Naive thymus-derived CD8-positive, alpha-beta T cell (primary cell): Measurements from ENCODE around the gene CD248. TPM values are rescaled to one million over a fixed set of nuclear protein-coding genes. Genes with fewer than 3 reads are reported as not detected.

Experiments used
- ATAC-seq, 2 donors: fragments of 150-1000 bp; cut with Tn5 transposase in 1 of 2; sonication (Bioruptor Pico), chemical (Tn5 transposase) in 1 of 2; 1 replicate in 1 of 2; 2 replicates in 1 of 2; pipeline ENCODE4 v1.10.0; 2021; ENCODE audit warnings: mild to moderate bottlenecking in 2 of 2, moderate library complexity in 2 of 2
- POLR2A ChIA-PET: fragments of 350-600 bp; sonication (Branson Sonifier 250); formaldehyde crosslinking; loops from one replicate; lab custom pipeline; 2021; ENCODE audit warnings: antibody characterized with exemption; lab: Charles Lee
- DNase-seq, 10 donors: peaks; one replicate each; pipeline versions ENCODE4 v3.0.0 to v3.0.0-alpha.2; 2020 to 2022
- H3K27ac Mint-ChIP-seq, 10 donors: one replicate each; pipeline ENCODE4 v1.8.0; 2020 to 2022; ENCODE audit warnings: mild to moderate bottlenecking in 10 of 10, mixed read lengths in 10 of 10, moderate library complexity in 4 of 10, inconsistent platforms in 1 of 10
- H3K27me3 Mint-ChIP-seq, 5 donors: one replicate each; pipeline ENCODE4 v1.8.0; 2021 to 2022; ENCODE audit warnings: mixed read lengths in 5 of 5
- H3K36me3 Mint-ChIP-seq, 3 donors: one replicate each; pipeline ENCODE4 v1.8.0; 2020 to 2022; ENCODE audit warnings: mixed read lengths in 3 of 3, mild to moderate bottlenecking in 2 of 3, inconsistent platforms in 1 of 3
- H3K4me1 Mint-ChIP-seq, 4 donors: one replicate each; pipeline ENCODE4 v1.8.0; 2021 to 2022; ENCODE audit warnings: mixed read lengths in 4 of 4
- H3K4me3 Mint-ChIP-seq, 10 donors: one replicate each; pipeline ENCODE4 v1.8.0; 2020 to 2022; ENCODE audit warnings: mild to moderate bottlenecking in 10 of 10, mixed read lengths in 10 of 10, moderate library complexity in 6 of 10, inconsistent platforms in 1 of 10
- H3K9me3 Mint-ChIP-seq, 9 donors: one replicate each; pipeline ENCODE4 v1.8.0; 2020 to 2022; ENCODE audit warnings: mixed read lengths in 9 of 9, mild to moderate bottlenecking in 3 of 9, inconsistent platforms in 1 of 9, moderate library complexity in 1 of 9
- polyA plus RNA-seq, 3 donors: library from polyadenylated mRNA; unstranded; fragments of 300-500 nt; fragmentation: Illumina TruSeq; gene quantifications; one replicate each; pipeline ENCODE4 v1.2.3, GENCODE V29; 2021
- total RNA-seq, 8 experiments: library from RNA in 2 of 8; stranded (reverse) in 2 of 8; gene quantifications; one replicate each; pipeline ENCODE4 v1.2.3 and lab custom pipeline; 2021 to 2026

CD248 gene
- total and polyA plus RNA-seq, 5 experiments from 2014 or later, result 37.0 to 128 (median 43.8) TPM

- Mint-ChIP-seq H3K4me3 (peak overlapping the region in 1 of 10 donors; percentile 40), H3K4me1 (peaks cover 28 to 53% (median 44%) of the 10 kb centered on the region in 4 donors), H3K27ac (peak overlapping the region in 4 of 10 donors; percentile 3 to 82 (median 65)), H3K27me3 (no peaks in the 10 kb centered on the region), H3K36me3 (peaks cover 4 to 34% (median 5%) of the 10 kb centered on the region in 3 donors), H3K9me3 (no peaks in the 10 kb centered on the region)
- ATAC-seq, result no peak
- POLR2A ChIA-PET, result interaction anchor here (0.8 to 1.8 kb wide), 2 partner anchors 22 to 33 kb away, joined by 5 to 6 read pairs; partner anchors contain the start of genes CD248 and SLC29A2
- no peak for DNase-seq
Measured at GRCh38 chr11:66339162-66339675, 22.4 kb upstream of the CD248 start.

GRCh38 chr11:66338276-66339161 lies 21.7 kb upstream of the CD248 start:
- H3K27ac Mint-ChIP-seq, result peak overlapping the region in 7 of 10 donors; percentile 47 to 94 (median 73)
- peak in 1 of 10 donors; percentile 55 for DNase-seq
- H3K36me3 Mint-ChIP-seq, result peaks cover 4 to 34% (median 5%) of the 10 kb centered on the region in 3 donors

GRCh38 chr11:66337103-66337899 lies 20.5 kb upstream of the CD248 start:
- H3K27me3 Mint-ChIP-seq, result no peaks in the 10 kb centered on the region
- ATAC-seq (no peak), DNase-seq (peak in 1 of 10 donors; percentile 58)
- no peaks in the 10 kb centered on the region for H3K9me3 Mint-ChIP-seq
- POLR2A ChIA-PET, result interaction anchor here (1.6 to 4.8 kb wide), 3 partner anchors 7 to 24 kb away, joined by 8 to 35 read pairs (median 30); partner anchors contain the start of gene BRMS1
- peaks cover 4 to 28% (median 5%) of the 10 kb centered on the region in 3 donors for H3K36me3 Mint-ChIP-seq
- H3K4me3 Mint-ChIP-seq, result peak overlapping the region; percentile 66 to 96 (median 92)
- peaks cover 18 to 36% (median 28%) of the 10 kb centered on the region in 4 donors for H3K4me1 Mint-ChIP-seq
- peak overlapping the region in 9 of 10 donors; percentile 53 to 96 (median 92) for H3K27ac Mint-ChIP-seq

More at GRCh38 chr11:66338276-66339161, 21.7 kb upstream of the CD248 start:
- peak overlapping the region in 2 of 10 donors; percentile 38 to 48 for H3K4me3 Mint-ChIP-seq
- POLR2A ChIA-PET, result interaction anchor here (0.7 to 1.8 kb wide), 4 partner anchors 10 to 34 kb away, joined by 5 to 8 read pairs (median 6); partner anchors contain the start of genes CD248 and SLC29A2
- peaks cover 27 to 46% (median 37%) of the 10 kb centered on the region in 4 donors for H3K4me1 Mint-ChIP-seq
- no peaks in the 10 kb centered on the region for H3K9me3 Mint-ChIP-seq
- no peaks in the 10 kb centered on the region for H3K27me3 Mint-ChIP-seq
- ATAC-seq, result no peak

- Mint-ChIP-seq H3K4me1 (peaks cover 15 to 30% (median 24%) of the 10 kb centered on the region in 4 donors), H3K27ac (peak within 1 kb of the TSS; percentile 35 to 96 (median 92)), H3K36me3 (peaks cover 2 to 20% (median 5%) of the 10 kb centered on the region in 3 donors), H3K9me3 (no peaks in the 10 kb centered on the region), H3K4me3 (peak within 1 kb of the TSS; percentile 89 to 96 (median 92)), H3K27me3 (no peaks in the 10 kb centered on the region)
- ATAC-seq (peak; percentile 81 to 86), DNase-seq (peak in 9 of 10 donors; percentile 12 to 80 (median 62))
- POLR2A ChIA-PET, result interaction anchor here (0.5 to 4.8 kb wide), 6 partner anchors 8 to 49 kb away, joined by 3 to 35 read pairs (median 10); partner anchors contain the start of genes B4GAT1, BRMS1 and CD248
Measured at GRCh38 chr11:66336234-66337102, 19.6 kb upstream of the CD248 start, which contains the start of gene RIN1. Gene RIN1, minus strand, starts transcription at chr11:66336434. Its CDS starts 32 bp downstream, at chr11:66336402.

DNA sequence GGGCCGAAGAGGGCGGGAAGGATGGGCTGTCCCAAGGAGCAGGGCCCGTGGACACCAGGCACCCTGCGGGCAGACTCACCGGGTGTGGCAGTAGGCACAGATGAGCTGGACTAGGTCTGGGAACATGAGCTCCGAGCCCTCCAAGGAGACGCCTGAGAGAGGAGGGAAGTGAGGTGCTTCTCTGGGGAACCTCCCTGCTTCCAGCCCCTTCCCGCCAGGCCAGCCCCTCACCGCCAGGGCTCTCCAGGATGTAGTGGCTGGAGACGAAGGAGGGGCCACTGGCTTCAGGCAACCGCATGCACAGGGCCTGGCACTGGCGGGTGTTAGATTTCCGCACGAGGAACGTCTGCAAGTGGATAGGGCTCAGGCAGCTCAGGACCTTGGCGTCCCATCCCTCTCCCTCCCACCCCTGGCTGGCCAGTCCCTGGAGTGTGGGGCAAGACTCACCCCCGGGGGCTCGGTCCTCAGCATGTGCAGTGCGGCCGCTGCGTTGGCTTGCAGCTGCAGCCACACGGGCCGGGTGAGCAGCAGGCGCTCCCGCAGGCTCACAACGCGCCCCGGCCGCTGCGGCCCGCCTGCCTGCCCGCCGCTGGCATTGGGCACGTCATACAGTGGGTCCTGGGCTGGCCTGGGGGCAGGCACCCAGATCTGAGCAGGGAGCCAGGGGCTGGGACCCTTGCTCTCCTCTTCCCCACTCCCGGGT lies 18.8 kb upstream of the CD248 start:
- H3K27me3 Mint-ChIP-seq, result no peaks in the 10 kb centered on the region
- peaks cover 0 to 16% (median 3%) of the 10 kb centered on the region in 3 donors for H3K36me3 Mint-ChIP-seq
- ATAC-seq, result peak; percentile 4 to 36
- H3K27ac Mint-ChIP-seq, result peak overlapping the region in 8 of 10 donors; percentile 35 to 96 (median 92)
- peak in 2 of 10 donors; percentile 9 to 60 for DNase-seq
- H3K4me3 Mint-ChIP-seq, result peak overlapping the region; percentile 89 to 96 (median 92)
- no peaks in the 10 kb centered on the region for H3K9me3 Mint-ChIP-seq
- peaks cover 13 to 28% (median 23%) of the 10 kb centered on the region in 4 donors for H3K4me1 Mint-ChIP-seq
- POLR2A ChIA-PET, result interaction anchor here (0.5 to 4.8 kb wide), 10 partner anchors 9 to 1108 kb away, joined by 3 to 35 read pairs (median 4); partner anchors contain the start of genes B4GAT1, BRMS1, CD248 and SLC29A2

GRCh38 chr11:66334605-66335442 lies 18.0 kb upstream of the CD248 start:
- peak overlapping the region; percentile 54 to 96 (median 79) for H3K4me3 Mint-ChIP-seq

GRCh38 chr11:66333896-66334604 lies 17.2 kb upstream of the CD248 start:
- H3K27ac Mint-ChIP-seq, result peak overlapping the region in 1 of 10 donors; percentile 43
- ATAC-seq, result no peak
- H3K36me3 Mint-ChIP-seq, result peaks cover 0 to 9% (median under 1%) of the 10 kb centered on the region in 3 donors
- DNase-seq, result peak in 1 of 10 donors; percentile 57
- POLR2A ChIA-PET, result interaction anchor here (0.8 to 4.8 kb wide), 6 partner anchors 10 to 1475 kb away, joined by 4 to 35 read pairs (median 10); partner anchors contain the start of genes B4GAT1, BRMS1, CD248 and SLC29A2
- no peaks in the 10 kb centered on the region for H3K27me3 Mint-ChIP-seq
- H3K4me1 Mint-ChIP-seq, result peaks cover 12 to 29% (median 23%) of the 10 kb centered on the region in 4 donors
- H3K4me3 Mint-ChIP-seq, result peak overlapping the region in 3 of 10 donors; percentile 21 to 39 (median 23)
- no peaks in the 10 kb centered on the region for H3K9me3 Mint-ChIP-seq

More at GRCh38 chr11:66334605-66335442, 18.0 kb upstream of the CD248 start:
- Mint-ChIP-seq H3K9me3 (no peaks in the 10 kb centered on the region), H3K27me3 (no peaks in the 10 kb centered on the region), H3K4me1 (peaks cover 13 to 28% (median 23%) of the 10 kb centered on the region in 4 donors), H3K36me3 (peaks cover 0 to 11% (median 3%) of the 10 kb centered on the region in 3 donors), H3K27ac (peak overlapping the region in 4 of 10 donors; percentile 36 to 85 (median 72))
- DNase-seq, result peak in 1 of 10 donors; percentile 59
- POLR2A ChIA-PET, result interaction anchor here (0.8 to 4.8 kb wide), 7 partner anchors 8 to 52 kb away, joined by 3 to 35 read pairs (median 7); partner anchors contain the start of genes B4GAT1, BRMS1, CD248 and SLC29A2
- no peak for ATAC-seq

DNA sequence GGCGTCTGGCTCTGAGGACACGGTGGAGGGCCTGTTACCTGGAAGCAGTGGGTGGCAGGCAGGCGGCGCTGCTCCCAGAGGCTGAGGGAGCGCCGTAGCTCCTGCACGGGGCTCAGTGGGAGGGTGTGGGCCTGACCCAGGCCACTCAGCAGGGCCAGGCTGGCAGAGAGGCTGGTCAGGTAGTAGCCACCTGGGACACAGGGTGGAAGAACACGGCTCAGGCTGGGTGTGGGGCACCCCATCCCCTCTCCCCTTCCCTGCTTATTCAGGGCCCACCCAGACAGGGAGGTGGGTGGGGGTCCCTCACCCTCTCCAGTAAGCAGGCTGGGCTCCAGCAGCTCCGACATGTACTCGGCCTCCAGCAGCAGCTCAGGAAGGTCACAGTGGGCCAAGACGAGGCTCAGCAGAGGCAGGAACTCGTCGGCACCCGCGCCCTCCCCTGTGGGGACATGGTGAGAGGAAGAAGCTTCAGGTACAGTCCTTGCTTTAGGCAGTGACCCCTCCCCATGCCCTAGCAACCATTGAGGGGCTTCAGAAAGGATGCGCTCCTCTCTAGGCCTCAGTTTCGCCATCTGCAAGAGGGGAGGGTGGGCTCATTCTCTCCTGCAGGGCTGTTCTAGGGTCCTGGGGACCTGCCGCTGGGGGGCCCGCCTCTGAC lies 16.5 kb upstream of the CD248 start:
- POLR2A ChIA-PET, result interaction anchor here (0.8 to 5.1 kb wide), 3 partner anchors 11 to 1474 kb away, joined by 4 to 45 read pairs (median 35); partner anchors contain the start of gene BRMS1
- ATAC-seq (no peak), DNase-seq (peak in 1 of 10 donors; percentile 49)
- H3K27me3 Mint-ChIP-seq, result no peaks in the 10 kb centered on the region
- peaks cover 0 to 5% (median 0%) of the 10 kb centered on the region in 3 donors for H3K36me3 Mint-ChIP-seq
- no peak overlapping the region for H3K27ac Mint-ChIP-seq
- H3K9me3 Mint-ChIP-seq, result no peaks in the 10 kb centered on the region
- H3K4me3 Mint-ChIP-seq, result no peak overlapping the region
- peaks cover 13 to 32% (median 29%) of the 10 kb centered on the region in 4 donors for H3K4me1 Mint-ChIP-seq
